HG03565 (cell line): ENCODE data around the gene EIF1B.

ENCODE experiments used
- ATAC-seq: cut with Tn5 transposase; IDR thresholded peaks from one replicate; pipeline ENCODE4 v1.9.1; 2021; ENCODE audit warnings: mild to moderate bottlenecking, moderate library complexity; ENCODE audit not compliant: unreplicated experiment

The EIF1B gene

GRCh38 chr3:40308725-40309417, 636 bp upstream of the EIF1B start:
- ATAC-seq, result no peak

GRCh38 chr3:40309925-40310695, 603 bp downstream of the EIF1B start:
- ATAC-seq, result peak; percentile 3

- no peak for ATAC-seq
Measured at GRCh38 chr3:40310705-40311104, 1.2 kb downstream of the EIF1B start.

- no peak for ATAC-seq
Measured at GRCh38 chr3:40312661-40313226, 3.2 kb downstream of the EIF1B start.

GRCh38 chr3:40313975-40314860, 4.7 kb downstream of the EIF1B start:
- no peak for ATAC-seq

- ATAC-seq, result peak; percentile 68
Measured at GRCh38 chr3:40317061-40317855, 7.8 kb downstream of the EIF1B start.

- no peak for ATAC-seq
Measured at GRCh38 chr3:40321818-40322217, 12.3 kb downstream of the EIF1B start.

GRCh38 chr3:40323946-40324345, 14.4 kb downstream of the EIF1B start:
- no peak for ATAC-seq

- no peak for ATAC-seq
Measured at GRCh38 chr3:40324621-40325020, 15.1 kb downstream of the EIF1B start.

- ATAC-seq, result no peak
Measured at GRCh38 chr3:40325465-40325864, 16.0 kb downstream of the EIF1B start.

GRCh38 chr3:40328374-40328773, 18.9 kb downstream of the EIF1B start:
- no peak for ATAC-seq

- no peak for ATAC-seq
Measured at GRCh38 chr3:40329071-40329470, 19.6 kb downstream of the EIF1B start.

GRCh38 chr3:40332684-40333083, 23.2 kb downstream of the EIF1B start:
- no peak for ATAC-seq

- no peak for ATAC-seq
Measured at GRCh38 chr3:40333416-40333815, 23.9 kb downstream of the EIF1B start.

GRCh38 chr3:40333852-40334251, 24.3 kb downstream of the EIF1B start:
- no peak for ATAC-seq

GRCh38 chr3:40336101-40336500, 26.6 kb downstream of the EIF1B start:
- no peak for ATAC-seq

- ATAC-seq, result no peak
Measured at GRCh38 chr3:40336511-40337135, 27.1 kb downstream of the EIF1B start.

GRCh38 chr3:40337136-40338108, 27.9 kb downstream of the EIF1B start:
- ATAC-seq, result peak; percentile 51

- no peak for ATAC-seq
Measured at GRCh38 chr3:40339871-40340270, 30.4 kb downstream of the EIF1B start.
